Transverse colon (tissue), 4 donors: Measurements from ENCODE around the gene ARSG. TPM values are rescaled to one million over a fixed set of nuclear protein-coding genes. Genes with fewer than 3 reads are reported as not detected.

Experiments
- DNase-seq: peaks from one replicate; pipeline ENCODE4 v3.0.0-alpha.2; 2019
- H3K27ac ChIP-seq, 4 donors: fragments of 200-600 bp; sonication (generic); 2 replicates each; pipeline ENCODE4 v1.5.1; 2016 to 2018; ENCODE audit warnings: inconsistent platforms in 4 of 4
- H3K27me3 ChIP-seq: fragments of 200-600 bp; sonication (generic); 2 replicates; pipeline ENCODE4 v1.5.1; 2017; ENCODE audit warnings: inconsistent platforms
- H3K36me3 ChIP-seq, 4 donors: fragments of 200-600 bp; sonication (generic); 2 replicates each; pipeline ENCODE4 v1.5.1; 2017 to 2019; ENCODE audit warnings: inconsistent platforms in 4 of 4
- H3K4me1 ChIP-seq, 4 donors: fragments of 200-600 bp; sonication (generic); 2 replicates each; pipeline ENCODE4 v1.5.1; 2017 to 2020; ENCODE audit warnings: inconsistent platforms in 4 of 4
- H3K4me3 ChIP-seq, 4 donors: fragments of 200-600 bp; sonication (generic); 1 replicate in 1 of 4; 2 replicates in 3 of 4; pipeline versions ENCODE4 v1.5.1 to v1.6.1; 2017 to 2019; ENCODE audit warnings: inconsistent platforms in 4 of 4
- H3K9me3 ChIP-seq, 2 donors: fragments of 200-600 bp; sonication (generic); 2 replicates each; pipeline ENCODE4 v1.5.1; 2017 to 2019; ENCODE audit warnings: inconsistent platforms in 2 of 2
- EP300 ChIP-seq: sonication (generic); formaldehyde crosslinking; IDR thresholded peaks from one replicate; pipeline ENCODE4 v1.6.1; 2017; ENCODE audit warnings: antibody characterized with exemption, low read depth
- POLR2A ChIP-seq: fragments of 450-650 bp; IDR thresholded peaks from one replicate; pipeline ENCODE4 v1.6.1; 2016; ENCODE audit warnings: antibody characterized with exemption, mild to moderate bottlenecking, moderate library complexity
- POLR2AphosphoS5 ChIP-seq, 3 donors: sonication (generic); formaldehyde crosslinking; IDR thresholded peaks; one replicate each; pipeline ENCODE4 v1.6.1; 2016; ENCODE audit warnings: antibody characterized with exemption in 3 of 3
- WGBS, 2 donors: methylation state at CpG; one replicate each; pipeline ENCODE4 v1.1.5; 2018; ENCODE audit warnings: low coverage in 1 of 2; 5-methylcytosine and 5-hydroxymethylcytosine counted together
- in situ Hi-C, 4 donors: fragments of 200-750 bp; cut with MboI; loops; one replicate each; pipeline versions ENCODE4 v1.15.0 to v1.15.1; 2017; ENCODE audit warnings: low sequenced_read_pairs in 3 of 4, low pct_ligation_motif_present in 1 of 4, low pct_unique_long_range_greater_than_20kb in 1 of 4
- intact Hi-C: fragments of 100-400 bp; cut with DNase I; formaldehyde crosslinking; loops from one replicate; pipeline ENCODE4 v1.15.1; 2023; ENCODE audit warnings: low total_unique reads
- total RNA-seq, 4 donors: library from RNA; depleted of rRNA; stranded (reverse); fragments of >200 nt; gene quantifications; one replicate each; pipeline ENCODE4 v1.1.0, GENCODE V29; 2016
- TF ChIP-seq, protein P1 (sequence below), 5 experiments: fragments of 200-600 bp in 3 of 5; fragments of 450-650 bp in 2 of 5; sonication (generic) in 3 of 5; IDR thresholded peaks; 1 replicate in 2 of 5; 2 replicates in 3 of 5; pipeline ENCODE4 v1.5.1; 2016 to 2017; ENCODE audit warnings: antibody characterized with exemption in 5 of 5, inconsistent platforms in 3 of 5, mild to moderate bottlenecking in 2 of 5, moderate library complexity in 1 of 5

Gene ARSG
- total RNA-seq, 4 donors from 2014 or later = 0.41 to 4.4 (median 1.6) TPM; not detected in 1

DNA sequence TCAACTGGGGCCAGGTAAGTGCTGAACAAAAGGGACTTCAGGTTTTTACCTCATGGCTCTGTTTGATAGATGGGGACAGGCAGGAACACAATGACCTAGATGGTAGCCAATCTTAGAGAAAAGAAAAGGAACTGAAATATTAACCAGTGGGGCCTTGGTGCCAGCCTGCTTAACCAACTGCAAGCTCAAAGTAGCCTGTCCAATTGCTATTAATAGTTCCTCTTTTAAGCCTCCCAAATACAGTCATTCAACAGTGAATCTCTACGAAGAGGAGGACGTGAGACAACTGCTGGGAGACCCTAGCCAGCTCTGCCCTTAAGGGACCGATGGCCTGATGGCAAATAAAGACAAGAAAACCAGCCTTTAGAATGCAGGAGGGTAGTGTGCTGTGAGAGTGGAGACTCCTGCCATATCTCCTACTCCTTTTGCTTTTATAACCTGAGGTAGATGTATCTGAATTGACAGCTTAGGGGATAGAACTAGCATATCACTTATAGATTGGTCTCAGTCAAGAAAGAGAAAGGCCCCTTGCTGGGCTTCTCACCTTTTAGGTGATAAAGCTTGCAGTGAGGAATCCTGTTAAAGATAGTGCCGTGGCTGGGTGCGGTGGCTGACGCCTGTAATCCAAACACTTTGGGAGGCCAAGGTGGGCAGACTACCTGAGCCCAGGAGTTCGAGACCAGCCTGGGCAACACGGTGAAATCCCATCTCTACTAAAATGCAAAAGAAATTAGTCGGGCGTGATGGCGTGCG is 28.3 kb downstream of the ARSG start:
- H3K9me3 ChIP-seq = no peaks in the 10 kb centered on the region
- DNase-seq = no peak
- intact Hi-C loops = loop anchor here (2.0 kb wide), 1 partner anchor 383 kb away; no protein-coding TSS in a partner anchor
- no peak for TF ChIP-seq POLR2AphosphoS5 (IDR thresholded peaks at IDR 0.05)
- no peak for TF ChIP-seq EP300
- TF ChIP-seq POLR2A = no peak
- WGBS, 2 donors = 83 to 88% methylated on average over 4 to 12 of the region's 12 CpGs
- H3K27ac ChIP-seq = no peak overlapping the region
- in situ Hi-C loops = no loop called here
- H3K27me3 ChIP-seq = no peaks in the 10 kb centered on the region
- no peaks in the 10 kb centered on the region for H3K36me3 ChIP-seq
- no peak overlapping the region for H3K4me3 ChIP-seq
- peaks cover 0 to 3% (median 0%) of the 10 kb centered on the region in 4 donors for H3K4me1 ChIP-seq

DNA sequence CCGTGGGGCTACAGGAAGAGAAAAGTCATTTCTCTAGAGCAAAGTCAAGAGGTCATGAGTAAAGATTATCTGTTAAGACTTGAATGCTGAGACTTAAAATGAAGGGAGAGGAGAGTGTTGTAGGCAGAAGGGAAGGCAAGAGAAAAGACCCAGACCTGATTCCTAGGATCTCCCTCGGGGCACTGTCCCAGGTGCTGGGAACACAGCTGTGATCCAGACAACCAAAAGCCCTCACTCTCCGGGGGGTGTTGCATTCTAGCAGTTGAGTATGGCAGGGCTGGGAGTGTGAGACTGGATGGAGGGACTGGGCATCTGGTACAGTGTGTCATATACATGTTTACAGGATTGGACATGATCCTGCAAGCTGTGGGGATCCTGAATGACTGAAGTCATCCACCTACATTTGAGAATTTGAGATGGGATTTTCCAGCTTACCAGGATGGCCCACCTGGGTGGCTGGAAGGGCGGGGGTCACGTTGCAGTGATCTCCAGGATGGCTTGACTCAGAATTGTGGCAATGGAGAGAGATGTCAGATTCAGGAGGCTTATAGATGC is 29.1 kb downstream of the ARSG start:
- no peaks in the 10 kb centered on the region for H3K4me1 ChIP-seq
- 57 to 60% methylated on average over 3 to 5 of the region's 5 CpGs for WGBS, 2 donors
- TF ChIP-seq EP300 = no peak
- TF ChIP-seq, protein P1, sequence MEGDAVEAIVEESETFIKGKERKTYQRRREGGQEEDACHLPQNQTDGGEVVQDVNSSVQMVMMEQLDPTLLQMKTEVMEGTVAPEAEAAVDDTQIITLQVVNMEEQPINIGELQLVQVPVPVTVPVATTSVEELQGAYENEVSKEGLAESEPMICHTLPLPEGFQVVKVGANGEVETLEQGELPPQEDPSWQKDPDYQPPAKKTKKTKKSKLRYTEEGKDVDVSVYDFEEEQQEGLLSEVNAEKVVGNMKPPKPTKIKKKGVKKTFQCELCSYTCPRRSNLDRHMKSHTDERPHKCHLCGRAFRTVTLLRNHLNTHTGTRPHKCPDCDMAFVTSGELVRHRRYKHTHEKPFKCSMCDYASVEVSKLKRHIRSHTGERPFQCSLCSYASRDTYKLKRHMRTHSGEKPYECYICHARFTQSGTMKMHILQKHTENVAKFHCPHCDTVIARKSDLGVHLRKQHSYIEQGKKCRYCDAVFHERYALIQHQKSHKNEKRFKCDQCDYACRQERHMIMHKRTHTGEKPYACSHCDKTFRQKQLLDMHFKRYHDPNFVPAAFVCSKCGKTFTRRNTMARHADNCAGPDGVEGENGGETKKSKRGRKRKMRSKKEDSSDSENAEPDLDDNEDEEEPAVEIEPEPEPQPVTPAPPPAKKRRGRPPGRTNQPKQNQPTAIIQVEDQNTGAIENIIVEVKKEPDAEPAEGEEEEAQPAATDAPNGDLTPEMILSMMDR (IDR thresholded peaks at IDR 0.05) = no peak
- TF ChIP-seq POLR2AphosphoS5 (IDR thresholded peaks at IDR 0.05) = no peak
- no peak for TF ChIP-seq POLR2A
- H3K36me3 ChIP-seq = no peaks in the 10 kb centered on the region
- H3K9me3 ChIP-seq = no peaks in the 10 kb centered on the region
- DNase-seq = no peak
- intact Hi-C loops (no loop called here), in situ Hi-C loops (no loop called here)
- H3K27ac ChIP-seq = no peak overlapping the region
- H3K4me3 ChIP-seq = no peak overlapping the region
- H3K27me3 ChIP-seq = no peaks in the 10 kb centered on the region

DNA sequence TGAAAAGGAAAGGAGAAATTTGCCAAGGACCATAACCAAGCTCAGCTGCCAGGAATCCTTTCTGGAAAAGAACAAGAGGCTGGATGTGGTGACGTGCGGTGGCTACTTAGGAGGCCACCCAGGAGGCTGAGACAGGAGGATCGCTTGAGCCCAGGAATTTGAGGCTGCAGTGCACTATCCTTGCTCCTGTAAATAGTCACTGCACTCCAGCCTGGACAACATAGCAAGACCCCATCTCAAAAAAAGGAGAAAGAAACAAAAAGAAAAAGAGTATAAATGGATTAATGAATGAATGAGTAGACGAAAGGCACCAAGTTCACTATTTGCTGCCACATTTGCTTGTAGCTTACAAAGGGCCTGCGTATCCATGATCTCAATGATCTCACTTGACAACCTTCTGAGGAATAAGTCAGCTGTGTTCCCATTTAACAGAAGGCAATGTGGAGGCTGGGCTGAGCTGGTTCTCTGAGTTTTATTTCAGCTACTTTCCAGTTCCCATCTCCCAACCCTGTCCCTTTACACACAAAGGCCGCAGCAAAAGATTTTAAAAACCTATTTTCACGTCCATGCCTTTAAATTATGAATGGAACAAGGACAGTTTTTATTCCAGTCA is 29.8 kb downstream of the ARSG start:
- TF ChIP-seq, protein P1 (IDR thresholded peaks at IDR 0.05) = no peak
- no peak for TF ChIP-seq EP300
- TF ChIP-seq POLR2AphosphoS5 (IDR thresholded peaks at IDR 0.05) = no peak
- TF ChIP-seq POLR2A = no peak
- intact Hi-C loops (no loop called here), in situ Hi-C loops (no loop called here)
- no peak for DNase-seq
- no peaks in the 10 kb centered on the region for H3K4me1 ChIP-seq
- no peaks in the 10 kb centered on the region for H3K27me3 ChIP-seq
- WGBS, 2 donors = 92 to 97% methylated on average over 4 to 7 of the region's 7 CpGs
- no peaks in the 10 kb centered on the region for H3K9me3 ChIP-seq
- H3K36me3 ChIP-seq = no peaks in the 10 kb centered on the region
- H3K27ac ChIP-seq = no peak overlapping the region
- no peak overlapping the region for H3K4me3 ChIP-seq

DNA sequence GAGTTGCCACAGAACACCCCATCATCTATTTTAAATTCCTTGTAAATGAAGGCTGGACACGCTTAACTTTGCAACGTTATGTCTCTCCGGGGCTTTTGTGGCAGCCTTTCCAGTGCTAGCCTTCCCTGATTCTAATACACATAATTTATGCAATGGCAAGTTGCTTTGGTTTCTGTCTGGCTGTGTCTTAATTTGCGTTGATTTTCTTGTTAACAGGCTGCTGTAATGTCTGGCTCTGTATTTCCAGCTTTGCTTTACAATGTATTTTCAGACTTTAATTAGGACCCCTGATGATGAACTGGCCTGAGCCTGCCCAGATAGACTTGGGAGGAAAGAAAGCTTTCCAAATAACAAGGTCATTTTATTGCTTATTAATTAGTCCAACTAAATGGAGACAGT is 30.3 kb downstream of the ARSG start:
- Histone ChIP-seq H3K4me3 (no peak overlapping the region), H3K9me3 (no peaks in the 10 kb centered on the region), H3K27ac (no peak overlapping the region), H3K4me1 (no peaks in the 10 kb centered on the region), H3K27me3 (no peaks in the 10 kb centered on the region), H3K36me3 (no peaks in the 10 kb centered on the region)
- no peak for DNase-seq
- in situ Hi-C loops (no loop called here), intact Hi-C loops (no loop called here)
- TF ChIP-seq POLR2A = no peak
- TF ChIP-seq POLR2AphosphoS5 (IDR thresholded peaks at IDR 0.05) = no peak
- TF ChIP-seq, protein P1 (IDR thresholded peaks at IDR 0.05) = no peak
- TF ChIP-seq EP300 = no peak
- 86% methylated on average over 4 of the region's 4 CpGs for WGBS, 2 donors
